SK-N-DZ (cell line): Measurements from ENCODE around the gene SVIL.
"Not testable (repeated sequence)": the region's sequence is repeated elsewhere in the genome, so short reads cannot be mapped to it uniquely, and the experiment has no call there.

Source experiments
- DNase-seq: peaks from one replicate; pipeline ENCODE4 v3.0.0-alpha.2; 2015; ENCODE audit warnings: low spot score

The SVIL gene

GRCh38 chr10:29517352-29517923 lies 117.3 kb downstream of the SVIL start:
- peak; percentile 8 for DNase-seq

- not testable (repeated sequence) for DNase-seq
Measured at GRCh38 chr10:29516309-29516932, 118.3 kb downstream of the SVIL start.

- DNase-seq = not testable (repeated sequence)
Measured at GRCh38 chr10:29515879-29516278, 118.9 kb downstream of the SVIL start.

- not testable (repeated sequence) for DNase-seq
Measured at GRCh38 chr10:29515104-29515503, 119.7 kb downstream of the SVIL start.

- no peak for DNase-seq
Measured at GRCh38 chr10:29514306-29514705, 120.5 kb downstream of the SVIL start.

- no peak for DNase-seq
Measured at GRCh38 chr10:29512425-29512974, 122.3 kb downstream of the SVIL start.

- not testable (repeated sequence) for DNase-seq
Measured at GRCh38 chr10:29511806-29512205, 123.0 kb downstream of the SVIL start.

- not testable (repeated sequence) for DNase-seq
Measured at GRCh38 chr10:29510483-29511157, 124.2 kb downstream of the SVIL start.

GRCh38 chr10:29508554-29509244 lies 126.1 kb downstream of the SVIL start:
- DNase-seq = no peak

- not testable (repeated sequence) for DNase-seq
Measured at GRCh38 chr10:29507750-29508149, 127.0 kb downstream of the SVIL start.

GRCh38 chr10:29506324-29506921 lies 128.3 kb downstream of the SVIL start:
- not testable (repeated sequence) for DNase-seq

- DNase-seq = no peak
Measured at GRCh38 chr10:29502351-29502750, 132.4 kb downstream of the SVIL start.

- DNase-seq = no peak
Measured at GRCh38 chr10:29501692-29502091, 133.1 kb downstream of the SVIL start.

GRCh38 chr10:29499993-29500537 lies 134.7 kb downstream of the SVIL start:
- no peak for DNase-seq

GRCh38 chr10:29496341-29497162 lies 138.2 kb downstream of the SVIL start:
- DNase-seq = peak; percentile 36

GRCh38 chr10:29495366-29495765 lies 139.4 kb downstream of the SVIL start:
- DNase-seq = no peak

GRCh38 chr10:29493697-29494096 lies 141.1 kb downstream of the SVIL start:
- DNase-seq = no peak

- DNase-seq = no peak
Measured at GRCh38 chr10:29492774-29493173, 142.0 kb downstream of the SVIL start.

- no peak for DNase-seq
Measured at GRCh38 chr10:29491918-29492317, 142.9 kb downstream of the SVIL start.

GRCh38 chr10:29490781-29491280 lies 143.9 kb downstream of the SVIL start:
- DNase-seq = not testable (repeated sequence)
